Stimulated activated CD4-positive, alpha-beta T cell treated with anti-CD3 and anti-CD28 coated beads, Interleukin-12 subunit alpha, Interleukin-12 subunit beta, amount 100 ng/mL, for 24 hours (primary cell): ENCODE measurements around the gene TSHZ2.

Experiments used
- DNase-seq, 2 experiments: peaks; one replicate each; pipeline ENCODE4 v3.0.0-alpha.2; 2020; ENCODE audit warnings: low read depth in 2 of 2

The TSHZ2 gene

DNA sequence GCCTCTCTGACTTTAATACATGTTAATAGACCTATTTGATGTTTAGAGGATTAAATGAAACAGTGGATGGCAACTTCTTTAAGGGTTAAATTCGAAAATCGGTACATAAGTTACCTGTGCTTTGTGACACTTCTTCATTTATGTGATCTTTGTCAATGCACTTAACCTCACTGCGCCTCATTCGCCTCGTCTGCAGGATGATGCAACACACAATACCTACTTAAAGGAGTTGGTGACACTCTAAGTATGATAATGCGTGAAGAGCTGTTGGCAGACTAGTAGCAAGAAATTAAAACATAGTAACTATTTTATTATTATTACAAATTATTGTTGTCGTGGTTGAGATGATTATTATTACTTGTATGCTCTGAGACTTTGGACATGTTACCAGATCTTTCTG lies 92.8 kb downstream of the TSHZ2 start:
- no peak for DNase-seq

- no peak for DNase-seq
Observed at GRCh38 chr20:53068241-53068640, 96.1 kb downstream of the TSHZ2 start.

DNA sequence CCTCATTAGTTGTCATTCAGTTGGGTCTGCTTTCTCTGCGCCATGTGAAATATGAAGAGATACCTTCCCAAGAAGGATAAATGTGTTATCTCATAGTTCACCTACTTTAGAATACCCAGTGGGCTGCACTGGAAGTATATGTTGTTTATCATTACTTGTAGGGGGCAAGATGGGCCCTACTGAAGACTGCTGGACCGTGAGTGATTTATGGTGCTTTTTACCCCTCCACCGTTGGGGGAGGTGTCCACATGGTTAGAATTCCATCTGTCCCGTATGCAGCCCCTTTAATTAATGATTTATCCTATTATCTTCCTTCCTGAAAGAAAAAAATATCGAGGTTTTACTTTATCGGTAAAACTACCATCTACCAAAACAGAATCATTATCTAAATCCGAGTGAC lies 97.0 kb downstream of the TSHZ2 start:
- DNase-seq, result no peak

DNA sequence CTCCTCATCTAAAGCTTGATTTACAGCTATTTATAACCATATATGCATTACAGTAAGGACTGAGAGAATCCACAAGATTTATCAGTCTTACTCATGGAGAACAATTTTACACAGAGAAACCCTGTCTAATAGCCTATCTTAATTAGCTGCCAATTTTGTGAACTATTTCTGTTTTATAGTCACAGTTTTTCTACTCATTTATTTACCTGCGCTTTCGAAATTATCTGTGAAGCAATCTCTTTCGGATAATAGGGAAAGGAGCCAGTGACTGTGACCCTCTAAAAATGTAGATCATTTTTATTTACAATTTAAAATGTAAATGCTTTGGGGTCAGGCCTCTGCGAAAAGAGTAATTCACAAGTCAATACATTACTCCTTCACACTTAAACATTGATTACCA lies 98.1 kb downstream of the TSHZ2 start:
- DNase-seq, result no peak

- no peak for DNase-seq
Observed at GRCh38 chr20:53070706-53071392, 98.7 kb downstream of the TSHZ2 start.

GRCh38 chr20:53071833-53072232 lies 99.7 kb downstream of the TSHZ2 start:
- DNase-seq, result no peak

DNA sequence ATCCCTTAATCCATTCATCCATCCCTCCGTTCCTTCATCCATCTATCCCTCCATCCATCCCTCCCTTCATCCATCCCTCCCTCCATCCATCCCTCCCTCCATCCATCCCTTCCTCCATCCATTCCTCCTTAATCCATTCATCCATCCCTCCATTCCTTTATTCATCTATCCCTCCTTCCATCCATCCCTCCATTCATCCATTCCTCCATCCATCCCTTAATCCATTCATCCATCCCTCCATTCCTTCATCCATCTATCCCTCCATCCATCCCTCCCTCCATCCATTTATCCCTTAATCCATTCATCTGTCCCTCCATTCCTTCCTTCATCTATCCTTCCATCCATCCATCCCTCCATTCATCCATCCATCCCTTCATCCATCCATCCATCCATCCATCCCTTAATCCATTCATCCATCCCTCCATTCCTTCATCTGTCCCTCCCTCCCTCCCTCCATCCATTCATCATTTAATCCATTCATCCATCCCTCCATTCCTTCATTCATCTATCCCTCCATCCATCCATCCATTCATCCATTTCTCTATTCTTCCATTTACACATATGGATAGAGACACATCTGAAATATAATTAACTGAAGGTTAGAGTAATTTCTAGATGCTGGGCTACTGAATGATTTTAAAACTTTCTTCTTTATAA lies 100.9 kb downstream of the TSHZ2 start:
- no peak for DNase-seq

DNA sequence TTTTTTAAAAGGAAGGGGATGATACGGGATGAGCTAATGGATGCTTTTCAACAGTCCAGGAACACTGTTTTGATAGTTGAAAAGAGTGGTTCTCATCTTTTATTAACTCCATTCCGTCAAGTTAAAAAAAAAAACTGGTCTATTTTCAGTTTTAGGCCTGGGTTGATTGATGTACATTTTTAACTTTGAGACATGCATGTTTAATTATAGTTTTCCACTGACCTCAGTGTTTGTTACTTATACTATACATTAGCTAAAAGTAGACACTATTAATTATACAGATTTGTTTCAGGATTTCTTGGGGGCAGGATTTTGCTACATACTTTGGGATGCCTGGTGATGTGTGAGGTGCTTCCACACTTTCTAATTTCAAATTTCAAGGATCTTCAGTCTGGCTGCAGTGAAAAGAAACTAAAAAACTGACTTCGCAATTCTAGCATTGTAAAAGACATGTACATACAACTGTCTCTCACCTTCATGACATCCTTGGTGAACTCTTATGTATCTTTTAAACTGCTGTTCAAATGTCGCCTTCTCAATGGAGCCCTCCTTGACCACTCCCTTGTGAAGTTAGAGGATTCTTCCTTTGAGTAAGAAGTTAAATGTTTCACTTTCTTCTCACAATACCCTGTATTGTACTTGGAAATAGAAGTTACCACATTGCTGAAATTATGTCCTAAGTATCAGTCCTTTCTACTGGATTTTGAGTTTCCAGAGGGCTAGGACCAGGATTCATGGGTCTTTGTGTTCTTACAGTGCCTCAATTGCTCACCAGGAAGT lies 101.7 kb downstream of the TSHZ2 start:
- DNase-seq, result no peak

GRCh38 chr20:53074811-53075314 lies 102.7 kb downstream of the TSHZ2 start:
- no peak for DNase-seq

DNA sequence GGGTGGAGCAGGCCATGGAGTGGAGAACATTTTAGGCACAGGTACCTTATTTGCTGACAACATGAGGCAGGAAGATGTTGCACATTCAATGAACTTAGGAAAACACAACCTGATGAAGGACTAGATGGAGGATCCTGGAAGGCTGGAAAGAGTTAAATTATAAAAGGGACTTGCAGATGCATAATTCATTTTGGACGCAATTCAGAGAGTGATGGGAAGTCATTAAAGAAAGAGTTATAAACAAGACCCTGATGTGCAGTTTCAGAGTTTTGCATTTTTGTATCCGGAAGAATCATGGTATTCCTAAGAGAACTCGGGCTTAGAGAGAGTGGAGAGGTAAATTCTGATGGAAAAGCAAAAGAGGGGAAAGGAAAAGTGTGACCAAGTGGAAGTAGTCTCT lies 104.5 kb downstream of the TSHZ2 start:
- no peak for DNase-seq

DNA sequence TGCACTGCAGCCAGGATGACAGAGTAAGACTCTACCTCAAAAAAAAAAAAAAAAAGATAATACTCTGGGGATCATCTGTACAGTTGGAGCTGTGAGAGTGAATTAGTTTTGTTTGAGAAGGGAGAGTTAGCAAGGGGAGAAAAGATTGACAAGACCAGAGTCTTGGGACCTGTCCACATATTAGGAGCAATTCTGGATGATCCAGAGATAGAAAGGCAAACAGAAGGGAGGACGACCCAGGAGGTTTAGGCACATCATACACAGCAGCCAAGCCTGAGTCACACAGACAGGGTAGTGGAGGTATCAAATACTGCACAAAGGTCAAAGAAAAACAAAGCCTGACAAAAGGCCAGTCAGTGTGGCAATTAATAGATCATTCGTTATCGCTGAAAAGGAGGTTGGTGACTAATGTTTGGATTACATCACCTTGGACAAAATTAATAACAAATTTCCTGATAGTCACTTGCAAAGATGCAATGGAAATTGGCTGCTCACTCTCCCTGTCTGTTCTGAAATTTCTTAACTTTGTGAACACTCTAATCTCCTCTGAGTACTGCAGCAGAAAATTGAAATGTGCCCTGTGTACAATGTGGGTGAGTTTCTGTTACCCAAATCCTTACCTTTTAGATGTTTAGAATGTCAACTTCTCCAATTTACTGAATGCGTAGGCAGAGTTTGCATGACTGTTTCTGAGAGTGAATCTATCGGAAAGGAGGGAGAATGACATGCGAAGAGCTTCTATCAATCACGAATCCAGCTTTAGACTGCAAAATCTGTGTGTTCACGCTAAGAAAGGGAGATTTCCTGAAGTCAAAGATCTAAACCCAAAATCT lies 105.4 kb downstream of the TSHZ2 start:
- DNase-seq, result peak in 1 of 2 experiments; percentile 16

GRCh38 chr20:53078761-53079160 lies 106.6 kb downstream of the TSHZ2 start:
- no peak for DNase-seq

DNA sequence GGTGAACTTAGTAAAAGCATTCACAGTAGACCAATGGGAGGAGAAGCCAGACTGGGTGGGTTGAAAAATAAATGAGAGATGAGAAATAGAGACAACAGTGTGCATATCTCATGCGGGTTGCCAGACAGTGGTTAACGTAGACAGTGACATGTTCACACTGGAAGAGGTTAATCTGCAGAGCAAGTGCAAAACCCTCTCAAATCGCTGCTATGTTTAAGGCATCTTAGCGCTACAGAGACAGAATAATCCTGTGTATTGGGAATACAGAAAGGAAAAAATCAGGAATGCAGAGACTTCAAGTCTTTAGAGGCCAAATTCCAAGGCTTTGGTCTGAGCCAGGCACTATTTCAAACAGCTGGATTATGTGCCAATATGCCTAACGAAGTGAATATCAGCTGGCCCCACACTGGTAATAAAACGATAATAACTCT lies 107.1 kb downstream of the TSHZ2 start:
- no peak for DNase-seq

DNA sequence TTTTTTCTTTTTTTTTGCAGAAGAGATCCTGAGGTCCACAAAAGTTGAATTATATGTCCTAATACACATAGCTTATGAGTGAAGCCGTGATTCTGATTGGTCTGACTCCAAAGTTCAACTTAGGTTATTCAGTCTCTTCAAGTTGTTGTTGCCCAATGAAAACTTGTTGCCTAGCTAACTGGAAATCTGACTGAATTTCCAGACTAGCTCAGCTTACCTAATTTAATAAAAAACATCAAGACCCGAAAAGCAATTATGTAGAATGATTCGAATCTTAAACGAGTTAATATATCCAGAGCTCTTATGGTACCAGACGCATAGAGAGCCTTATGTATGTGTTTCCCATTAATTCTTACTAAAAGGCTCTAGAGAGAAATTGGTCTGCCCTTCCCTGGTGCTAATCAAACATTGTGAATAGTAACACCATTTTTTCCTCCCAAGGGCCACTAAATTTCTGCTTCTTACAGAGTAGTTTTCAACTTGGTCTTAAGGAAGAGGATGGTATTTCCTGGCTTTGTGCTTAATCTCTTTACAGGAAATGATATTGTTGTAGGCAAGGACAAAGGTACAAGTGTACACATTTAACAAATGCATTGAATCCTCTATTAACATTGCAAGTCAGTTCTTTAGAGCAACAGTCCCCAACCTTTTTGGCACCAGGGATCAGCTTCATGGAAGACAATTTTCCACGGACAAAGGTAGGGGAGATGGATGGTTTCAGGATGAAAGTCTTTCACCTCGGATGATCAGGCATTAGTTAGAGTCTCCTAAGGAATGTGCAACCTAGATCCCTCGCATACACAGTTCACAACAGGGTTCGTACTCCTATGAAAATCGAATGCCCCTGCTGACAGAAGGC lies 107.9 kb downstream of the TSHZ2 start:
- DNase-seq, result no peak

GRCh38 chr20:53080687-53080962 lies 108.5 kb downstream of the TSHZ2 start:
- DNase-seq, result no peak

DNA sequence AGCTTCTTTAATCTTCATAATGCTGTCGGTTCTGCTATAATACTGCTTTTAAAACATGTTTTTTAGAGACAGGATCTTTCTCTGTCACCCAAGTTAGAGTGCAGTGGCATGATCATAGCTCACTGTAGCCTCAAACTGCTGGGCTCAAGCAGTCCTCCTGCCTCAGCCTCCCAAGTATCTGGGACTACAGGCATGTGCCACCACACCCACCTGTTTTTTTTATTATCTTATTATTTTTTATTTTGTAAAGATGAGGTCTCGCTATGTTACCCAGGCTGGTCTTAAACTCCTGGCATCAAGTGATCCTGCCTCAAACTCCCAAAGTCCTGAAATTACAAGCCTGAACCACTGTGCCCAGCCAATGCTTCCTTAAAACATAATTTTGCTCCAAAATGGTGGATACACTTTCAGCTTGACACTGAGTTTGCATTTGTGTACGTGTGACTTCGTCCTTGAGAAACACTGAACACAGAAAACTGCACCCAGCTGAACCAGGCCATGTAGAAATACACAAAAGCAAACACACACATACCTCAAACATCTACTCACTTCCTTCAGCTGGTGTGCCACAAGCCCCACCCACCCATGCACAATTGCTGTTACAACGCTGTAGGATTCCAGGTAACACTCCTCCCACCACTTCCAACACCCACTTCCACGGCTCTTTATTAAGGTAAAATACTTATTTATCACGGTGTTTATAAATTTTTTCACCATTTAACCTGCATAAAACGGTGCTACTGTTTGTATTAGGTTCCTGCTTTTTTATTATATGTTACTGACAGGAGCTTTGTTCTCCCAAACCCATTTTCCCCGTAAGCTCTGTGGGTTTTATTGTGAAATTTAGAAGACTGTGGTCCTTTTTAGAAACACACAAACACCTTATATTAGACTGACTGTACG lies 109.1 kb downstream of the TSHZ2 start:
- DNase-seq, result peak in 1 of 2 experiments; percentile 13

DNA sequence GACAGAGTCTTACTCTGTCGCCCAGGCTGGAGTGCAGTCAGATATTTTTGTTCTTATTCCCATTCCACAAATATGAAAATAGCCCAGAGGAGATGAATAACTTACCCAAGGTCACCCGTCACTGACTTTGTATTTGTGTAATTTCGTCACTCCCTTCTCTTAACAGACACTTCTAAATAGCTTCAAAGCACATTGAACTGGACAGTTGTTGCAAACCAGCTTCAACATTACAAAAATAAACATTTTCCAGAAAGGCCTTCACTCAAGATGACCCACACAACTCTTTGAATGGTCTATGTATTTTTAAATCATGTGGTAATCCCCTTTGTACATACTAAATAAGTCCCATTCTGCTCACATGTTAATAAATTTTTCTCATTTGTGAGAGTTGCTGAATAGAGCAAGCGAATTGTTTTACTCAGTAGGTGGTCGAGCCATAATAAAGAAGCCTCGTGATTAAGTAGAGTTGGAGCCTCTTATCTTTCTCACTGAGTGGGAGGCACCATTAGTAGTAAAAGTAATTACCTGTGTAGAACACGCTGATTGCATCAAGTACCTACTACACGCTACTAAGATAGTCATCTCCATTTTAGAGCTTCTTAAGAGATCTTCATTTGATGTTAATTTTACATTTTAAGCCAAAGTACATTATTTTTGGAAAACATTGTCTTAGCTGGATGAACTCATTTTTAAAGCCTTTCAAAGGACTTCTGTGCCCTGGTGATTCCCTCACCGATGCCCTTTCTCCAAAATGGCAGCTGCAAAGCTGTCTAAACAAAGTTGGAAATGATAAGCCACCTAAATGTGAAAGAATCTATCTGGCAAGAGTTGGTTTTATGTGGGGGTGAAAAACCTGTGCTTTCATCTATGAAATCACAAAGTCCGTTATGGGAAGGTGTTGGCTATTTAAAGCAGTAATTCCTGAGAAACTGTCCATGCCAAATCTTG lies 110.0 kb downstream of the TSHZ2 start:
- no peak for DNase-seq

DNA sequence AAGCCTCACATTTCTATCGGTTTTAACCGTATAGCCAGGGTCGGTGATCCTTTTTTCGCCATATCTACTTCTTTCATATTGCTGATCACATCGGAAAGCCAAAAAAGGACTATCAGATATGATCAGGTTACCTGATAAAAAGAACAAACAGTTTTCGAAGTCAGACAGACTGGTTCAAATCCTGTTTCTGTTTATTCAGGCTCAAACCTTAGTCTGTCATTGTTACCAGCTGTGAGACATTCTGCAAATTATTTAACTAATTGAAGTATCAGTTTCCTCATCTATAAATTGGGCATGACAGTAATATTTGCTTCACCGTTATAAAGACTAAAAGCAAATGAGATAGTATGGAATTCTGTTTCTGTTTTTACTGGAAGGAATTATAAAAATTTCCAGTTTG lies 111.3 kb downstream of the TSHZ2 start:
- DNase-seq, result no peak
